ENCODE results near the gene VHLL.

VHLL gene

DNA sequence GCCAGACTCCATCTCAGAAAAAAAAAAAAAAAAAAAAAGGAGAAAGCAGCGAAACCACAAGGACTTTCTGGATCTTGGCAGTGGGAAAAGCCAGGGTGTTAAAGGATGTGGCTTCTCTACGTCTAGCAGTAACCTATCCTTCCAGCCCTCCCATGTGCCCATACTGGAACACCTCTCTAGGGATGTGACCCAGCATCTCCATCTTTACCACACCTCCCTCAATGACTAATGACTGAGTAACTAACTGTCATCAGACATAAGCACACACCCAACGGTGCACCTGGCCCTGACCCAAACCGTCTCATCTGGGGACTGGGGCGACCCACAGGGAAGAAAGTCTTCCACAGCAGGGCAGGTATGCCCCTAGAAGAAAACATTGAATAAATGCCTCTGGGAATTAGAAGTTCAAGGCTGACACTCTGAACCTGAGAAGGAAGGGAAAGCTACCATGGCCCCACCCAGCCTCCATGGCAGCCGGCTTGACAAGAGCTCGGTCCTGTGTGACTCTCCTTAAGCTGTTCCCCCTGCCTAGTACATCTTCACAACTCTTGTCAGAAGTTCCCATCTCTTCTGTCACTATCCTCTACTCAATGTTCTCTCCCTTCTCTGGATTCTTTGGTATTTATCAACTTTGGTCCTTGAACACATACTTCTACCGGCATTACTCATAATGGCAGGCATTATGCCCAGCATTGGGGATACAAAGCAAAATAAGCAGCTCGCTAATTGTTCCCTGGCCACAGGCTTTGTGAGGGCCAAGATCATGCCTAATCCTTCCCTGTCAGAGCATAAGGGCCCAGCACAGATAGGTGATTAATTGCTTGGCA, 36.4 kb downstream of the VHLL start:
- Histone ChIP-seq H3K4ac (ENCODE audit: low read depth, low read length) (no peak overlapping the region), H3K27ac (ENCODE audit: low read depth, low read length) (no peak overlapping the region), H2BK5ac (ENCODE audit: low read length) (no peak overlapping the region), H3K79me2 (ENCODE audit: control insufficient read depth, insufficient read depth, low read length) (no peaks in the 10 kb centered on the region), H3K4me1 (ENCODE audit: control insufficient read depth, low read depth, low read length) (no peaks in the 10 kb centered on the region), H3K56ac (ENCODE audit: low read length) (no peak overlapping the region), H3K27me3 (ENCODE audit: insufficient read depth, low read length, poor library complexity) (no peaks in the 10 kb centered on the region), H3K79me1 (ENCODE audit: low read length) (peaks cover 2% of the 10 kb centered on the region), H4K8ac (ENCODE audit: low read depth, low read length) (no peak overlapping the region), H4K5ac (ENCODE audit: low read length) (no peak overlapping the region), H3K9ac (ENCODE audit: low read length) (no peak overlapping the region), H2AK5ac (ENCODE audit: low read length) (no peak overlapping the region), H3K4me3 (ENCODE audit: low read length) (no peak overlapping the region), H2BK120ac (ENCODE audit: low read depth, low read length) (no peak overlapping the region), H3K4me2 (ENCODE audit: low read length) (no peak overlapping the region), H3K36me3 (ENCODE audit: control insufficient read depth, insufficient read depth, low read length) (peaks cover 54% of the 10 kb centered on the region), H2BK15ac (replicated peaks; ENCODE audit: low read depth) (no peak overlapping the region), H3K23ac (ENCODE audit: low read length) (no peak overlapping the region), H3K18ac (ENCODE audit: low read length) (no peak overlapping the region)
- no CpG with 5 or more reads among the region's 9 CpGs for WGBS (ENCODE audit: extremely low coverage, insufficient coverage, low lambda C conversion rate)
- DNase-seq: no peak

DNA sequence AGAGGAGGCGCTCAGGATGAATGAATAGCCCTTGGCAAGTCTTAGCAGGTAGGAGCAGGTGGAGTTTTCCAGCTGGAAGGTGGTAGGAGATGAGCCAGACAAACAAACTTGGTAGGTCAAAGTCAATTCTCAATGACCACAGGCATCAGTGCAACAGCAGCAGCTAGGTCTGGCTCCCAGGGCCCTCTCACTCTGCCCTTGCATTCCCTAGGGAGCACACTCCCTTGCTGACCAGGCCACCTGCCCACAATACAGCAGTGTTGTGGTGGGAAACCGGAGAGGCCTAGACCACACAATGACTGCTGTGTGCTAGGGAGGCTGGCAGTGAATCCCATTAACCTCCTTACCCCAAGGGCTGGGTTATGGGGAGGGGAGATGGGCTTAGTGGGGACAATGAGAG, 38.2 kb downstream of the VHLL start:
- no peak overlapping the region for H3K9ac ChIP-seq (ENCODE audit: low read length)
- H3K4me2 ChIP-seq (ENCODE audit: low read length): no peak overlapping the region
- no peak overlapping the region for H2BK5ac ChIP-seq (ENCODE audit: low read length)
- H2BK120ac ChIP-seq (ENCODE audit: low read depth, low read length): no peak overlapping the region
- H3K4me1 ChIP-seq (ENCODE audit: control insufficient read depth, low read depth, low read length): no peaks in the 10 kb centered on the region
- H3K4ac ChIP-seq (ENCODE audit: low read depth, low read length): no peak overlapping the region
- H3K36me3 ChIP-seq (ENCODE audit: control insufficient read depth, insufficient read depth, low read length): peaks cover 41% of the 10 kb centered on the region
- no peak overlapping the region for H3K4me3 ChIP-seq (ENCODE audit: low read length)
- H4K5ac ChIP-seq (ENCODE audit: low read length): no peak overlapping the region
- H3K23ac ChIP-seq (ENCODE audit: low read length): no peak overlapping the region
- H3K79me1 ChIP-seq (ENCODE audit: low read length): peaks cover 2% of the 10 kb centered on the region
- no peaks in the 10 kb centered on the region for H3K27me3 ChIP-seq (ENCODE audit: insufficient read depth, low read length, poor library complexity)
- no peaks in the 10 kb centered on the region for H3K79me2 ChIP-seq (ENCODE audit: control insufficient read depth, insufficient read depth, low read length)
- no peak overlapping the region for H3K18ac ChIP-seq (ENCODE audit: low read length)
- no peak overlapping the region for H3K56ac ChIP-seq (ENCODE audit: low read length)
- H2AK5ac ChIP-seq (ENCODE audit: low read length): no peak overlapping the region
- H2BK15ac ChIP-seq (replicated peaks; ENCODE audit: low read depth): no peak overlapping the region
- DNase-seq: no peak
- H3K27ac ChIP-seq (ENCODE audit: low read depth, low read length): no peak overlapping the region
- no CpG with 5 or more reads among the region's 2 CpGs for WGBS (ENCODE audit: extremely low coverage, insufficient coverage, low lambda C conversion rate)
- no peak overlapping the region for H4K8ac ChIP-seq (ENCODE audit: low read depth, low read length)

DNA sequence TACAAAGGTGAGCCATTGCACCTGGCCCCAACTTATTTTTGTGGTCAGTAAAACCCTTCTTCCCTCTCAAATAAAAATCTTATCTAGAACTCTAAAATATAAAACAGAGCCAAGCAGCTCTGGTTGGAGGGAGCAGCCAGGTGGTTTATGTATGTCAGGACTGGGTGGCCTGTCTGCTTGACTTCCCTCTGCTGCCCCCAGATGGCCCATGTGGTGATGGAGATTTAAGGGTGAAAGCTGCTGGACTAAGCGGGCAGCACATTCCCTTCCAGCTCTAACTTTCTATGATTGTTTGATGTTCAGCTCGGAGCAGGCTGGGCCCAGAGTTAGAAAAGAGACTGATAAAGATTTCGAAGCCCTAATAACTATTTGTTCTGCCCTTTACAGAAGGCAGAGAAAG, 39.3 kb downstream of the VHLL start:
- Histone ChIP-seq H4K5ac (ENCODE audit: low read length) (no peak overlapping the region), H3K79me2 (ENCODE audit: control insufficient read depth, insufficient read depth, low read length) (no peaks in the 10 kb centered on the region), H3K4me2 (ENCODE audit: low read length) (no peak overlapping the region), H4K8ac (ENCODE audit: low read depth, low read length) (no peak overlapping the region), H3K27ac (ENCODE audit: low read depth, low read length) (no peak overlapping the region), H3K4ac (ENCODE audit: low read depth, low read length) (no peak overlapping the region), H3K56ac (ENCODE audit: low read length) (no peak overlapping the region), H2AK5ac (ENCODE audit: low read length) (no peak overlapping the region), H3K18ac (ENCODE audit: low read length) (no peak overlapping the region), H3K23ac (ENCODE audit: low read length) (no peak overlapping the region), H3K4me1 (ENCODE audit: control insufficient read depth, low read depth, low read length) (no peaks in the 10 kb centered on the region), H2BK120ac (ENCODE audit: low read depth, low read length) (no peak overlapping the region), H3K27me3 (ENCODE audit: insufficient read depth, low read length, poor library complexity) (no peaks in the 10 kb centered on the region), H2BK5ac (ENCODE audit: low read length) (no peak overlapping the region), H3K36me3 (ENCODE audit: control insufficient read depth, insufficient read depth, low read length) (peaks cover 34% of the 10 kb centered on the region), H3K9ac (ENCODE audit: low read length) (no peak overlapping the region), H3K4me3 (ENCODE audit: low read length) (no peak overlapping the region), H2BK15ac (replicated peaks; ENCODE audit: low read depth) (no peak overlapping the region), H3K79me1 (ENCODE audit: low read length) (peaks cover 2% of the 10 kb centered on the region)
- WGBS (ENCODE audit: extremely low coverage, insufficient coverage, low lambda C conversion rate): no CpG with 5 or more reads among the region's 3 CpGs
- DNase-seq: no peak

DNA sequence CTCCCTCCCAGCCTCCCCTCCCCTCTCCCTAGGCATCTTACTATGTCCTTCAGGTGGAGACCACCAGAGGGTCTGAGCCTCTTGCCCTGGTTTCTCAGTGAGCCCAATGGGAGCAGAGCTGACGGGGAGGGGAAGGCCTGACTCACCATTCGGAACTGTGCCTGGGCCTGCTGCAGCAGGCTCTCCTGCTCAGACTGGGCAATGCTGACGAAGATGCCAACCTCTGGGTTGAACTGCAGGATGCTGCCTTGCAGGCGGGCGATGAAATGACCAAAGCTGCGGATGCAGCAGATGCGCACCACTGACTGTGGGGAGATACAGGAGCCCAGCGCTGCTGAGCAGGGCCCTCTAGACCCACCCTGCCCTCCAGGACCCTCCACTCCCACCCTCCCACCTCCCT, 40.2 kb downstream of the VHLL start:
- H3K4me2 ChIP-seq (ENCODE audit: low read length): no peak overlapping the region
- H3K4me3 ChIP-seq (ENCODE audit: low read length): no peak overlapping the region
- H2AK5ac ChIP-seq (ENCODE audit: low read length): no peak overlapping the region
- no peaks in the 10 kb centered on the region for H3K79me1 ChIP-seq (ENCODE audit: low read length)
- no peak overlapping the region for H3K56ac ChIP-seq (ENCODE audit: low read length)
- no peak overlapping the region for H4K5ac ChIP-seq (ENCODE audit: low read length)
- H3K79me2 ChIP-seq (ENCODE audit: control insufficient read depth, insufficient read depth, low read length): no peaks in the 10 kb centered on the region
- H3K23ac ChIP-seq (ENCODE audit: low read length): no peak overlapping the region
- no peak overlapping the region for H3K18ac ChIP-seq (ENCODE audit: low read length)
- no peak overlapping the region for H2BK120ac ChIP-seq (ENCODE audit: low read depth, low read length)
- peaks cover 34% of the 10 kb centered on the region for H3K36me3 ChIP-seq (ENCODE audit: control insufficient read depth, insufficient read depth, low read length)
- no peak overlapping the region for H3K27ac ChIP-seq (ENCODE audit: low read depth, low read length)
- no peak overlapping the region for H2BK5ac ChIP-seq (ENCODE audit: low read length)
- no peak overlapping the region for H3K9ac ChIP-seq (ENCODE audit: low read length)
- no CpG with 5 or more reads among the region's 8 CpGs for WGBS (ENCODE audit: extremely low coverage, insufficient coverage, low lambda C conversion rate)
- H2BK15ac ChIP-seq (replicated peaks; ENCODE audit: low read depth): no peak overlapping the region
- no peaks in the 10 kb centered on the region for H3K27me3 ChIP-seq (ENCODE audit: insufficient read depth, low read length, poor library complexity)
- no peak for DNase-seq
- no peak overlapping the region for H4K8ac ChIP-seq (ENCODE audit: low read depth, low read length)
- no peaks in the 10 kb centered on the region for H3K4me1 ChIP-seq (ENCODE audit: control insufficient read depth, low read depth, low read length)
- no peak overlapping the region for H3K4ac ChIP-seq (ENCODE audit: low read depth, low read length)

DNA sequence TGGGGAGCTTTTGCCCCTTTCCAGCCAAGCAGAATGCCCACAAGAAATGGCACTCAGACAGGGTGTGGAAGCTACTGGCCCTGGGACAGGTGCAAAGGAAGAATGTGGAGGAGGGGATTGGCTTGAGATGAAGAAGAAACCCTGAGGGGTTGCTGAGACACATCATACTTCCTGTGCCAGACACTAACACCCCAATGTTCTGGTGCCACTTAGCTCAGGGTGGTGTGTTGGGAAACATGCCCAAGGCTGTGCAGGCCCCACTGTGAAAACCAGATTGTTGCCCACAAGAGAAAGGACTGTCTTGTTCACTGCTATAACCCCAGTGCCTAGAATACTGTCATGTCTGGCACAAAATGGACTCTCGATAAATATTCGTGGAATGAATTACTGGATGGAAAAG, 41.4 kb downstream of the VHLL start:
- no peak overlapping the region for H3K27ac ChIP-seq (ENCODE audit: low read depth, low read length)
- H2BK15ac ChIP-seq (replicated peaks; ENCODE audit: low read depth): no peak overlapping the region
- H3K27me3 ChIP-seq (ENCODE audit: insufficient read depth, low read length, poor library complexity): no peaks in the 10 kb centered on the region
- H3K79me2 ChIP-seq (ENCODE audit: control insufficient read depth, insufficient read depth, low read length): no peaks in the 10 kb centered on the region
- H2AK5ac ChIP-seq (ENCODE audit: low read length): no peak overlapping the region
- no peak overlapping the region for H4K8ac ChIP-seq (ENCODE audit: low read depth, low read length)
- no peak overlapping the region for H3K4ac ChIP-seq (ENCODE audit: low read depth, low read length)
- no CpG with 5 or more reads among the region's 2 CpGs for WGBS (ENCODE audit: extremely low coverage, insufficient coverage, low lambda C conversion rate)
- H3K36me3 ChIP-seq (ENCODE audit: control insufficient read depth, insufficient read depth, low read length): peaks cover 38% of the 10 kb centered on the region
- H3K9ac ChIP-seq (ENCODE audit: low read length): no peak overlapping the region
- no peak for DNase-seq
- H2BK5ac ChIP-seq (ENCODE audit: low read length): no peak overlapping the region
- H3K79me1 ChIP-seq (ENCODE audit: low read length): no peaks in the 10 kb centered on the region
- no peak overlapping the region for H3K4me2 ChIP-seq (ENCODE audit: low read length)
- H4K5ac ChIP-seq (ENCODE audit: low read length): no peak overlapping the region
- no peak overlapping the region for H2BK120ac ChIP-seq (ENCODE audit: low read depth, low read length)
- H3K56ac ChIP-seq (ENCODE audit: low read length): no peak overlapping the region
- no peak overlapping the region for H3K23ac ChIP-seq (ENCODE audit: low read length)
- H3K4me3 ChIP-seq (ENCODE audit: low read length): no peak overlapping the region
- no peaks in the 10 kb centered on the region for H3K4me1 ChIP-seq (ENCODE audit: control insufficient read depth, low read depth, low read length)
- H3K18ac ChIP-seq (ENCODE audit: low read length): no peak overlapping the region

DNA sequence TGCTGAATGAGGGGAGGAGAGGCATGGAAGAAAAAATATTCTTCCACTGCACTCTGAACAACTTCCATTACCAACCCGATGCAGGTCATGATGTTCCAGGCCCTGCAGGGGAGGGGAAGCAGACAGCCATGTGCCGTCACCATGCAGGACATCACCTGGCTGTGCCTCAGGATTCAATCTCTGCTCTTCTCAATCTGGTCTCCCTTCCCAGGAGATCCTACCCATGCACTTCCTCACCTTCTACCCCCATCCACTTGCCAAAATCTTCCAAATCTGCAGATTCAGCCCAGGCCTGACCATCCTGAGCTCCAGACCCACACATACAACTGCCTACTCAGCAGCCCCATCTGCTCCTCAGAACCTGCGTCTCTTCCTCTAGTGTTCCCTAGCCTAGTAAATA, 45.5 kb downstream of the VHLL start:
- peaks cover 28% of the 10 kb centered on the region for H3K36me3 ChIP-seq (ENCODE audit: control insufficient read depth, insufficient read depth, low read length)
- H2BK5ac ChIP-seq (ENCODE audit: low read length): no peak overlapping the region
- WGBS (ENCODE audit: extremely low coverage, insufficient coverage, low lambda C conversion rate): no CpG with 5 or more reads among the region's 3 CpGs
- H2BK120ac ChIP-seq (ENCODE audit: low read depth, low read length): no peak overlapping the region
- H3K9ac ChIP-seq (ENCODE audit: low read length): no peak overlapping the region
- H2BK15ac ChIP-seq (replicated peaks; ENCODE audit: low read depth): no peak overlapping the region
- no peak overlapping the region for H4K5ac ChIP-seq (ENCODE audit: low read length)
- no peak overlapping the region for H3K56ac ChIP-seq (ENCODE audit: low read length)
- no peak overlapping the region for H3K18ac ChIP-seq (ENCODE audit: low read length)
- no peak overlapping the region for H3K27ac ChIP-seq (ENCODE audit: low read depth, low read length)
- H3K23ac ChIP-seq (ENCODE audit: low read length): no peak overlapping the region
- H3K4ac ChIP-seq (ENCODE audit: low read depth, low read length): no peak overlapping the region
- no peaks in the 10 kb centered on the region for H3K4me1 ChIP-seq (ENCODE audit: control insufficient read depth, low read depth, low read length)
- H3K79me1 ChIP-seq (ENCODE audit: low read length): no peaks in the 10 kb centered on the region
- no peaks in the 10 kb centered on the region for H3K27me3 ChIP-seq (ENCODE audit: insufficient read depth, low read length, poor library complexity)
- H2AK5ac ChIP-seq (ENCODE audit: low read length): no peak overlapping the region
- no peak for DNase-seq
- H3K4me2 ChIP-seq (ENCODE audit: low read length): no peak overlapping the region
- H3K4me3 ChIP-seq (ENCODE audit: low read length): no peak overlapping the region
- H4K8ac ChIP-seq (ENCODE audit: low read depth, low read length): no peak overlapping the region
- H3K79me2 ChIP-seq (ENCODE audit: control insufficient read depth, insufficient read depth, low read length): no peaks in the 10 kb centered on the region

Measured in mesendoderm (in vitro differentiated cells).